ENCODE measurements around the gene OIT3. TPM values are rescaled to one million over a fixed set of nuclear protein-coding genes. Genes with fewer than 3 reads are reported as not detected.

Gene OIT3
- total RNA-seq, 1 donor from 2014 or later = not detected

DNA sequence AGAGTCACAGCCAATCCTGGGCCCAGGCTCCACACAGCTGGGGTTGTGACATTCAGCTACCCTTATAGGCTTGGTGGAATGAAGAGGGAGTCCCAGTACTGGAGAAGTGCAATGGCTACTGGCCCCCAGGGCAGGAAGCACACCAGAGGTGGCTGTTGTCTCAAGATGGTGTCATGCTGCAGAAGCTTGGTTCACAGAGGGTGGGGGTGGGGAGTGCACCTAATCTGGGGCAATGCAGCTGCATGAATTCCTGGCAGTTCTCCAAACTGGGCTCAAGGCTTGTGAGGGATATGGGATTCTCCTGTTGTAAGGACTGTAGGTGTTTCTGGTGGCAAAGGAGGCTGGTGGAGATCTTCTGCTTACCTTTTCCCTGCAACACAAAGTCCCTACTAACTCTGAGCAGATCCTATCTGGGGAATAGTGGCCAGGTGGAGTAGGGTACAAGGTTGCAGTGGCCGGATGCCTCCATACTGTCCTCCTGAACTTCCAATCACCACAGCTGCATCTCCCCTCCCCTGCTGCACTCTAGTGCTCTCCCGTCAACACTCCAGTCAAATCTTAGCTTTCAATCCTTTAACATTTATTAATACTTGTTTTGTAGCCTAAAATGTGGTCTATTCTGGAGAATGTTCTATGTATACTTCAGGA lies 88.5 kb downstream of the OIT3 start:
- no peak overlapping the region for H3K4me3 ChIP-seq (ENCODE audit: low read depth, low read length)
- no peak for DNase-seq (ENCODE audit: low read depth)
- TF ChIP-seq, protein P1, sequence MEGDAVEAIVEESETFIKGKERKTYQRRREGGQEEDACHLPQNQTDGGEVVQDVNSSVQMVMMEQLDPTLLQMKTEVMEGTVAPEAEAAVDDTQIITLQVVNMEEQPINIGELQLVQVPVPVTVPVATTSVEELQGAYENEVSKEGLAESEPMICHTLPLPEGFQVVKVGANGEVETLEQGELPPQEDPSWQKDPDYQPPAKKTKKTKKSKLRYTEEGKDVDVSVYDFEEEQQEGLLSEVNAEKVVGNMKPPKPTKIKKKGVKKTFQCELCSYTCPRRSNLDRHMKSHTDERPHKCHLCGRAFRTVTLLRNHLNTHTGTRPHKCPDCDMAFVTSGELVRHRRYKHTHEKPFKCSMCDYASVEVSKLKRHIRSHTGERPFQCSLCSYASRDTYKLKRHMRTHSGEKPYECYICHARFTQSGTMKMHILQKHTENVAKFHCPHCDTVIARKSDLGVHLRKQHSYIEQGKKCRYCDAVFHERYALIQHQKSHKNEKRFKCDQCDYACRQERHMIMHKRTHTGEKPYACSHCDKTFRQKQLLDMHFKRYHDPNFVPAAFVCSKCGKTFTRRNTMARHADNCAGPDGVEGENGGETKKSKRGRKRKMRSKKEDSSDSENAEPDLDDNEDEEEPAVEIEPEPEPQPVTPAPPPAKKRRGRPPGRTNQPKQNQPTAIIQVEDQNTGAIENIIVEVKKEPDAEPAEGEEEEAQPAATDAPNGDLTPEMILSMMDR (conservative IDR thresholded peaks at IDR 0.05; ENCODE audit: low read depth, low read length) = no peak

Other genes with a start within 250 kb of the OIT3 start
- gene MCU, start 201.6 kb upstream of the OIT3 start, total RNA-seq = 27.2 and 32.7 TPM in 2 replicates
- gene PLA2G12B, start 61.1 kb downstream of the OIT3 start, total RNA-seq = not detected in 2 replicates
- 22.6 and 116 TPM in 2 replicates for gene P4HA1, start 203.1 kb downstream of the OIT3 start, total RNA-seq
- gene NUDT13, start 216.7 kb downstream of the OIT3 start, total RNA-seq = 2.9 and 3.6 TPM in 2 replicates